ENCODE measurements around the gene PCDHA10.
"Not testable (repeated sequence)": the region's sequence is repeated elsewhere in the genome, so short reads cannot be mapped to it uniquely, and the experiment has no call there.

PCDHA10 gene, protein sequence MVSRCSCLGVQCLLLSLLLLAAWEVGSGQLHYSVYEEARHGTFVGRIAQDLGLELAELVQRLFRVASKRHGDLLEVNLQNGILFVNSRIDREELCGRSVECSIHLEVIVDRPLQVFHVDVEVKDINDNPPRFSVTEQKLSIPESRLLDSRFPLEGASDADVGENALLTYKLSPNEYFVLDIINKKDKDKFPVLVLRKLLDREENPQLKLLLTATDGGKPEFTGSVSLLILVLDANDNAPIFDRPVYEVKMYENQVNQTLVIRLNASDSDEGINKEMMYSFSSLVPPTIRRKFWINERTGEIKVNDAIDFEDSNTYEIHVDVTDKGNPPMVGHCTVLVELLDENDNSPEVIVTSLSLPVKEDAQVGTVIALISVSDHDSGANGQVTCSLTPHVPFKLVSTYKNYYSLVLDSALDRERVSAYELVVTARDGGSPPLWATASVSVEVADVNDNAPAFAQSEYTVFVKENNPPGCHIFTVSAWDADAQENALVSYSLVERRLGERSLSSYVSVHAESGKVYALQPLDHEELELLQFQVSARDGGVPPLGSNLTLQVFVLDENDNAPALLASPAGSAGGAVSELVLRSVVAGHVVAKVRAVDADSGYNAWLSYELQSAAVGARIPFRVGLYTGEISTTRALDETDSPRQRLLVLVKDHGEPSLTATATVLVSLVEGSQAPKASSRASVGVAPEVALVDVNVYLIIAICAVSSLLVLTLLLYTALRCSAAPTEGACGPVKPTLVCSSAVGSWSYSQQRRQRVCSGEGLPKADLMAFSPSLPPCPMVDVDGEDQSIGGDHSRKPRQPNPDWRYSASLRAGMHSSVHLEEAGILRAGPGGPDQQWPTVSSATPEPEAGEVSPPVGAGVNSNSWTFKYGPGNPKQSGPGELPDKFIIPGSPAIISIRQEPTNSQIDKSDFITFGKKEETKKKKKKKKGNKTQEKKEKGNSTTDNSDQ

DNA sequence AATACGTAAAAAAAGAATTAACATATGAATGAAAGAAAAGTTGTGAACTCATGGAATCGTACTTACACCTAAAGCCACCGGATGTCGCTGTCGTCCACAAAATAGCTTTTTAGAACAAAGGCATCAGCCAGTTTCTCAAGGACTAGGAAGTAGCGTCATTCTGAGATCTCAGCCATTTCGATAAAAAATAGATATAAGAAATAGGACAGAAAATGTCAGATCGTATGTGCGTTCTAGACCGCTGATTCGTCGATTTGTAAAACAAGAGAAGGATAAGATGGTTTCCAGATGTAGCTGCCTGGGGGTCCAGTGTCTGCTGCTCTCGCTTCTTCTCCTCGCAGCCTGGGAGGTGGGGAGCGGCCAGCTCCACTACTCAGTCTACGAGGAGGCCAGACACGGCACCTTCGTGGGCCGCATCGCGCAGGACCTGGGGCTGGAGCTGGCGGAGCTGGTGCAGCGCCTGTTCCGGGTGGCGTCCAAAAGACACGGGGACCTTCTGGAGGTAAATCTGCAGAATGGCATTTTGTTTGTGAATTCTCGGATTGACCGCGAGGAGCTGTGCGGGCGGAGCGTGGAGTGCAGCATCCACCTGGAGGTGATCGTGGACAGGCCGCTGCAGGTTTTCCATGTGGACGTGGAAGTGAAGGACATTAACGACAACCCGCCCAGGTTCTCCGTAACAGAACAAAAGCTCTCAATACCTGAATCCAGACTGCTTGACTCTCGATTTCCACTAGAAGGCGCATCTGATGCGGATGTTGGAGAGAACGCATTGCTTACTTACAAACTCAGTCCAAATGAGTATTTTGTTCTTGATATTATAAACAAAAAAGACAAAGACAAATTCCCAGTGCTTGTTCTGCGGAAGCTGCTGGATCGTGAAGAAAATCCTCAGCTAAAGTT, at the start of gene PCDHA10:
Gene PCDHA10, plus strand, starts transcription at position 126 of the 903 bp plus-strand sequence. Its CDS starts 152 bp downstream, at position 278.
- DNase-seq, result peak; percentile 20

DNA sequence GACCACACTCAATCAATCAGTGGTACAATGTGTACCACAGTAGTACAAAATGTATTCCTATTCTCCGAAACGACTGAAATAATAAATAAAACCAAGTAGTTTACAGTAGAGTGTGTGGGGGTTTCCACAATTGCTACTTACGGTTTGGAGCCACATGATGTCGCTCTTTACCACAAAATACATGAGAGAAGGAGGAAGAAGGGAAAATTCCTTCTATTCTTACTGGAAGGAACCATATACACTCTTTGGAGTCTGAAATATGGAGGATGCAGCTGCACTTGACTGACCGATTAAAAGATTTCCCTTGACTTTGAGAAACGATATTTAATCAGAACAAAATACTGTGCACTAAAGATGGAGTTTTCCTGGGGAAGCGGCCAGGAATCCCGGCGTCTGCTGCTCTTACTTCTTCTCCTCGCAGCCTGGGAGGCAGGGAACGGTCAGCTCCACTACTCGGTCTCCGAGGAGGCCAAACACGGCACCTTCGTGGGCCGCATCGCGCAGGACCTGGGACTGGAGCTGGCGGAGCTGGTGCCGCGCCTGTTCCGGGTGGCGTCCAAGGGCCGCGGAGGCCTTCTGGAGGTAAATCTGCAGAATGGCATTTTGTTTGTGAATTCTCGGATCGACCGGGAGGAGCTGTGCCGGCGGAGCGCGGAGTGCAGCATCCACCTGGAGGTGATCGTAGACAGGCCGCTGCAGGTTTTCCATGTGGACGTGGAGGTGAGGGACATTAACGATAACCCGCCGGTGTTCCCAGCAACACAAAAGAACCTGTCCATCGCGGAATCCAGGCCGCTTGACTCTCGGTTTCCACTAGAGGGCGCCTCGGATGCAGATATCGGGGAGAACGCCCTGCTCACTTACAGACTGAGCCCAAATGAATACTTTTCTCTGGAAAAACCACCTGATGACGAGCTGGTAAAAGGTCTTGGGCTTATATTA, 48.6 kb upstream of the PCDHA10 start, which contains the start of gene PCDHA4:
Gene PCDHA4, plus strand, starts transcription at position 235 of the 942 bp plus-strand sequence.
- DNase-seq, result no peak

DNA sequence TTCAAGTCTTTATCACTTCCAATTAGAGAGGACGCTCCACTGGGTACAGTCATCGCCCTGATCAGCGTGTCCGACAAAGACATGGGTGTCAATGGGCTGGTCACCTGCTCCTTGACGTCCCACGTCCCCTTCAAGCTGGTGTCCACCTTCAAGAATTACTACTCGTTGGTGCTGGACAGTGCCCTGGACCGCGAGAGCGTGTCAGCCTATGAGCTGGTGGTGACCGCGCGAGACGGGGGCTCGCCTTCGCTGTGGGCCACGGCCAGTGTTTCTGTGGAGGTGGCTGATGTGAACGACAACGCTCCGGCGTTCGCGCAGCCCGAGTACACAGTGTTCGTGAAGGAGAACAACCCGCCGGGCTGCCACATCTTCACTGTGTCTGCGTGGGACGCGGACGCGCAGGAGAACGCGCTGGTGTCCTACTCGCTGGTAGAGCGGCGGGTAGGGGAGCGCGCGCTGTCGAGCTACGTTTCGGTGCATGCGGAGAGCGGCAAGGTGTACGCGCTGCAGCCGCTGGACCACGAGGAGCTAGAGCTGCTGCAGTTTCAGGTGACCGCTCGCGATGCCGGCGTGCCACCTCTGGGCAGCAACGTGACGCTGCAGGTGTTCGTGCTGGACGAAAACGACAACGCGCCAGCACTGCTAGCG, 47.3 kb upstream of the PCDHA10 start:
- DNase-seq, result not testable (repeated sequence)

DNA sequence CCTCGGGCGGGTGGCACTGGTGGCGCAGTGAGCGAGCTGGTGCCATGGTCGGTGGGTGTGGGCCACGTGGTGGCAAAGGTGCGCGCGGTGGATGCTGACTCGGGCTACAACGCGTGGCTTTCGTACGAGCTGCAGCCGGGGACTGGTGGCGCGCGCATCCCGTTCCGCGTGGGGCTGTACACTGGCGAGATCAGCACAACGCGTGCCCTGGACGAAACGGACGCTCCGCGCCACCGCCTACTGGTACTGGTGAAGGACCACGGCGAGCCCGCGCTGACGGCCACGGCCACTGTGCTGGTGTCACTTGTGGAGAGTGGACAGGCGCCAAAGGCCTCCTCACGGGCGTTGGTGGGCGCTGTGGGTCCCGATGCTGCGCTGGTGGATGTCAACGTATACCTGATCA, 46.8 kb upstream of the PCDHA10 start:
- no peak for DNase-seq

DNA sequence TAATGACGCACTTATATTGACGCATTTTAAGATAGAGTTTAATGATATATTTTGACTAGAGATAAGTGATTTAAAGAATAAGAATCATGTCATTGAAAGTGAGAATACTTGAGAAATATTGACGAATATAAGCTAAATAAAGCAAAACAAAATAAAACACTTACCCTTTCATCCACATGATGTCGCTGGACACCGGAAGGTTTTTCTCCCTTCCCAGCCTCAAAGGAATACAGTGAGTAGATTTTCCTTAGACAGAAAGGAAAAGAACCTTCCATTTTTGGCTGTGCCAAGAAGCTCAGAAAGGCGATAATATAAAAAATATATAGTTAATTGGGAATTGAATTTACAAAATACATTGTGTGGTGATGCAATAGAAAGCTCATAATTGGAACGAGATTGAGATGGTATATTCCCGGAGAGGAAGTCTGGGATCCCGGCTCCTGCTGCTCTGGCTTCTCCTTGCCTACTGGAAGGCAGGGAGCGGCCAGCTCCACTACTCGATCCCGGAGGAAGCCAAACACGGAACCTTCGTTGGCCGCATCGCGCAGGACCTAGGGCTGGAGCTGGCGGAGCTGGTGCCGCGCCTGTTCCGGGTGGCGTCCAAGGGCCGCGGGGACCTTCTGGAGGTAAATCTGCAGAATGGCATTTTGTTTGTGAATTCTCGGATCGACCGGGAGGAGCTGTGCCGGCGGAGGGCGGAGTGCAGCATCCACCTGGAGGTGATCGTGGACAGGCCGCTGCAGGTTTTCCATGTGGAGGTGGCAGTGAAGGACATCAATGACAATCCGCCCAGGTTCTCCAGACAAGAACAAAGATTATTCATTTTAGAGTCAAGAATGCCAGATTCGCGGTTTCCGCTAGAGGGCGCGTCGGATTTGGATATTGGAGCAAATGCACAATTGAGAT, 34.1 kb upstream of the PCDHA10 start, which contains the start of gene PCDHA5:
Gene PCDHA5, plus strand, starts transcription at position 239 of the 906 bp plus-strand sequence.
- DNase-seq, result no peak

DNA sequence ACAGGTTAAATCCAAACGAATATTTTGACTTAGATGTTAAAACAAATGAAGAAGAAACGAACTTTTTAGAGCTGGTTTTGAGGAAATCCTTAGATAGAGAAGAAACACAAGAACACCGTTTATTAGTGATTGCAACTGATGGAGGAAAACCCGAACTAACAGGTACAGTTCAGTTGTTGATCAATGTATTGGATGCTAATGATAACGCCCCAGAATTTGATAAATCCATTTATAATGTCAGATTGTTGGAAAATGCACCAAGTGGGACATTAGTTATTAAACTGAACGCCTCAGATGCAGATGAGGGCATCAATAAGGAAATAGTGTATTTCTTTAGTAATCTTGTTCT, 33.4 kb upstream of the PCDHA10 start:
- no peak for DNase-seq

DNA sequence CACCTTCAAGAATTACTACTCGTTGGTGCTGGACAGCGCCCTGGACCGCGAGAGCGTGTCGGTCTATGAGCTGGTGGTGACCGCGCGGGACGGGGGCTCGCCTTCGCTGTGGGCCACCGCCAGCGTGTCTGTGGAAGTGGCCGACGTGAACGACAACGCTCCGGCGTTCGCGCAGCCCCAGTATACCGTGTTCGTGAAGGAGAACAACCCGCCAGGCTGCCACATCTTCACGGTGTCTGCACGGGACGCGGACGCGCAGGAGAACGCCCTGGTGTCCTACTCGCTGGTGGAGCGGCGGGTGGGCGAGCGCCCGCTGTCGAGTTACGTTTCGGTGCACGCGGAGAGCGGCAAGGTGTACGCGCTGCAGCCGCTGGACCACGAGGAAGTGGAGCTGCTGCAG, 32.7 kb upstream of the PCDHA10 start:
- DNase-seq, result not testable (repeated sequence)

DNA sequence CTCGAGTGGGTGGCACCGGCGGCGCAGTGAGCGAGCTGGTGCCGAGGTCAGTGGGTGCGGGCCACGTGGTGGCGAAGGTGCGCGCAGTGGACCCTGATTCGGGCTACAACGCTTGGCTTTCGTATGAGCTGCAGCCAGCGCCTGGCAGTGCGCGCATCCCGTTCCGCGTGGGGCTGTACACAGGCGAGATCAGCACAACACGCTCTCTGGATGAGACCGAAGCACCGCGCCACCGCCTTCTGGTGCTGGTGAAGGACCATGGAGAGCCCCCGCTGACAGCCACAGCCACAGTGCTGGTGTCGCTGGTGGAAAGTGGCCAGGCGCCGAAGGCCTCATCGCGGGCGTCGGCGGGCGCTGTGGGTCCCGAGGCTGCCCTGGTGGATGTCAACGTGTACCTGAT, 32.2 kb upstream of the PCDHA10 start:
- no peak for DNase-seq

DNA sequence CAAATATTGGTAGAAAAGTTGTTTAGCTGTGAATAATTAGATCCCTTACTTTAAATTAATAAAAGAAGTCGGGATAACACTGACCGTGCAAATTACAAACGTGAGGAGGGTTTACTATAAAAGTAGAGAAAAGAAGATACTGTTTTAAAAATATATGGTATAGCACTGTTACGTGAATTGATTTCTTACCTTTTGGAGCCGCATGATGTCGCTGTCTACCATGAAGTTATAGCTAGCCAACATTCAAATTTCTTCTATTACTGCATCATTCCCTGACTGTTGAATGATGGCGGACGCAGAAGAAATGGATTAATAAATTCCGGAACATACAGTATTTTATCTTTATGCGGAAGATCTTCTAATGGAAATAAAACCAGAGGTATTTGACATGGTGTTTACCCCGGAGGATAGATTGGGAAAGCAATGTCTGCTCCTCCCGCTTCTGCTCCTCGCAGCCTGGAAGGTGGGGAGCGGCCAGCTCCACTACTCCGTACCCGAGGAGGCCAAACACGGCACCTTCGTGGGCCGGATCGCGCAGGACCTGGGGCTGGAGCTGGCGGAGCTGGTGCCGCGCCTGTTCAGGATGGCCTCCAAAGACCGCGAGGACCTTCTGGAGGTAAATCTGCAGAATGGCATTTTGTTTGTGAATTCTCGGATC, 27.9 kb upstream of the PCDHA10 start, which contains the start of gene PCDHA6:
Gene PCDHA6, plus strand, starts transcription at position 257 of the 658 bp plus-strand sequence. Its CDS starts 132 bp downstream, at position 389.
- DNase-seq, result no peak

DNA sequence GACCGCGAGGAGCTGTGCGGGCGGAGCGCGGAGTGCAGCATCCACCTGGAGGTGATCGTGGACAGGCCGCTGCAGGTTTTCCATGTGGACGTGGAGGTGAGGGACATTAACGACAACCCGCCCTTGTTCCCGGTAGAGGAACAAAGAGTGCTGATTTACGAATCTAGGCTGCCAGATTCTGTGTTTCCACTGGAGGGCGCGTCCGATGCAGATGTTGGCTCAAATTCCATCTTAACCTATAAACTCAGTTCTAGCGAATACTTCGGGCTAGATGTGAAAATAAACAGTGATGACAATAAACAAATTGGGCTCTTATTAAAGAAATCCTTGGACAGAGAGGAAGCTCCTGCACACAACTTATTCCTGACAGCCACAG, 27.3 kb upstream of the PCDHA10 start:
- no peak for DNase-seq

DNA sequence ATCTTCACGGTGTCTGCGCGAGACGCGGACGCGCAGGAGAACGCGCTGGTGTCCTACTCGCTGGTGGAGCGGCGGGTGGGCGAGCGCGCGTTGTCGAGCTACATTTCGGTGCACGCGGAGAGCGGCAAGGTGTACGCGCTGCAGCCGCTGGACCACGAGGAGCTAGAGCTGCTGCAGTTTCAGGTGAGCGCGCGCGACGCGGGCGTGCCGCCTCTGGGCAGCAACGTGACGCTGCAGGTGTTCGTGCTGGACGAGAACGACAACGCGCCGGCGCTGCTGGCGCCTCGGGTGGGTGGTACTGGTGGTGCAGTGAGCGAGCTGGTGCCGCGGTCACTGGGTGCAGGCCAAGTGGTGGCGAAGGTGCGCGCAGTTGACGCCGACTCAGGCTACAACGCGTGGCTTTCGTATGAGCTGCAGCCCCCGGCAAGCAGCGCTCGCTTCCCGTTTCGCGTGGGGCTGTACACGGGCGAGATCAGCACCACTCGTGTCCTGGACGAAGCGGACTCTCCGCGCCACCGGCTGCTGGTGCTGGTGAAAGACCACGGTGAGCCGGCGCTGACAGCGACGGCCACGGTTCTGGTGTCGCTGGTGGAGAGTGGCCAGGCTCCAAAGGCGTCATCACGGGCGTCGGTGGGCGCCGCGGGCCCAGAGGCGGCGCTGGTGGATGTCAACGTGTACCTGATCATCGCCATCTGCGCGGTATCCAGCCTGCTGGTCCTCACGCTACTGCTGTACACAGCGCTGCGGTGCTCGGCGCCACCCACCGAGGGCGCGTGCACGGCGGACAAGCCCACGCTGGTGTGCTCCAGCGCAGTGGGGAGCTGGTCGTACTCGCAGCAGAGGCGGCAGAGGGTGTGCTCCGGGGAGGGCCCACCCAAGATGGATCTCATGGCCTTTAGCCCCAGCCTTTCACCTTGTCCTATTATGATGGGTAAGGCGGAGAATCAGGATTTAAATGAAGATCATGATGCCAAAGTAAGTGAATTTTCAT, 25.9 kb upstream of the PCDHA10 start:
- not testable (repeated sequence) for DNase-seq

DNA sequence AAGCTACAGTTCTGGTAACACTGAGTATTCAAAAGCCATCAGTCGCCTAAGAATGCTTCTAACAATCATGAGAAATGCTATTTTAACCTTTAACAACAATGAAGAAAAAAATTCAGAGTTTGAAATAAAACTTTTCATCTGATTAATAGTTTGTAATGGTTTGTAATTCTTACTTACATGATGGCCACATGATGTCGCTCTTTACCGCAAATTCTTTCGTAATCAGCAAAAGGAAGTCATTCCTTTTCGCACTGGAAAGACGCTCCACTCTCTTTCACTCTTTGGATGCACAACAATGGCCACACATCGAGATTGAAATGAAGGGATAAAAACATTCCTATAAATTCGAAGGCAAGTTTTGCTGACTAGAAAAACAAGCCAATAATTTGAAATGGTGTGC, 21.7 kb upstream of the PCDHA10 start, which contains the start of gene PCDHA7:
Gene PCDHA7, plus strand, starts transcription at position 277 of the 400 bp plus-strand sequence. Its CDS starts 115 bp downstream, at position 392.
- DNase-seq, result peak; percentile 1

DNA sequence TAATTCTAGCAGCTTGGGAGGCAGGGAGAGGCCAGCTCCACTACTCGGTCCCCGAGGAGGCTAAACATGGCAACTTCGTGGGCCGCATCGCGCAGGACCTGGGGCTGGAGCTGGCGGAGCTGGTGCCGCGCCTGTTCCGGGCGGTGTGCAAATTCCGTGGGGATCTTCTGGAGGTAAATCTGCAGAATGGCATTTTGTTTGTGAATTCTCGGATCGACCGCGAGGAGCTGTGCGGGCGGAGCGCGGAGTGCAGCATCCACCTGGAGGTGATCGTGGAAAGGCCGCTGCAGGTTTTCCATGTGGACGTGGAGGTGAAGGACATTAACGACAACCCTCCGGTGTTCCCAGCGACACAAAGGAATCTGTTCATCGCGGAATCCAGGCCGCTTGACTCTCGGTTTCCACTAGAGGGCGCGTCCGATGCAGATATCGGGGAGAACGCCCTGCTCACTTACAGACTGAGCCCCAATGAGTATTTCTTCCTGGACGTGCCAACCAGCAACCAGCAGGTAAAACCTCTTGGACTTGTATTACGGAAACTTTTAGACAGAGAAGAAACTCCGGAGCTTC, 21.2 kb upstream of the PCDHA10 start:
- not testable (repeated sequence) for DNase-seq

DNA sequence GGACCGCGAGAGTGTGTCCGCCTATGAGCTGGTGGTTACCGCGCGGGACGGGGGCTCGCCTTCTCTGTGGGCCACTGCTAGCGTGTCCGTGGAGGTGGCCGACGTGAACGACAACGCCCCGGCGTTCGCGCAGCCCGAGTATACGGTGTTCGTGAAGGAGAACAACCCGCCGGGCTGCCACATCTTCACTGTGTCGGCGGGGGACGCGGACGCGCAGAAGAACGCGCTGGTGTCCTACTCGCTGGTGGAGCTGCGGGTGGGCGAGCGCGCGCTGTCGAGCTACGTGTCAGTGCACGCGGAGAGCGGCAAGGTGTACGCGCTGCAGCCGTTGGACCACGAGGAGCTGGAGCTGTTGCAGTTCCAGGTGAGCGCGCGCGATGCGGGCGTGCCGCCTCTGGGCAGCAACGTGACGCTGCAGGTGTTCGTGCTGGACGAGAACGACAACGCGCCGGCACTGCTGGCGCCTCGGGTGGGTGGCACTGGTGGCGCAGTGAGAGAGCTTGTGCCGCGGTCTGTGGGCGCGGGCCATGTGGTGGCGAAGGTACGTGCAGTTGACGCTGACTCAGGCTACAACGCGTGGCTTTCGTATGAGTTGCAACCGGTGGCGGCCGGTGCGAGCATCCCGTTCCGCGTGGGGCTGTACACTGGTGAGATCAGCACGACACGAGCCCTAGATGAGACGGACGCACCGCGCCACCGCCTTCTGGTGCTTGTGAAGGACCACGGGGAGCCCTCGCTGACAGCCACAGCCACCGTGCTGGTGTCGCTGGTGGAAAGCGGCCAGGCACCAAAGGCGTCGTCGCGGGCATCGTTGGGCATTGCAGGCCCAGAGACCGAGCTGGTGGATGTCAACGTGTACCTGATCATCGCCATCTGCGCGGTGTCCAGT, 19.8 kb upstream of the PCDHA10 start:
- DNase-seq, result no peak

DNA sequence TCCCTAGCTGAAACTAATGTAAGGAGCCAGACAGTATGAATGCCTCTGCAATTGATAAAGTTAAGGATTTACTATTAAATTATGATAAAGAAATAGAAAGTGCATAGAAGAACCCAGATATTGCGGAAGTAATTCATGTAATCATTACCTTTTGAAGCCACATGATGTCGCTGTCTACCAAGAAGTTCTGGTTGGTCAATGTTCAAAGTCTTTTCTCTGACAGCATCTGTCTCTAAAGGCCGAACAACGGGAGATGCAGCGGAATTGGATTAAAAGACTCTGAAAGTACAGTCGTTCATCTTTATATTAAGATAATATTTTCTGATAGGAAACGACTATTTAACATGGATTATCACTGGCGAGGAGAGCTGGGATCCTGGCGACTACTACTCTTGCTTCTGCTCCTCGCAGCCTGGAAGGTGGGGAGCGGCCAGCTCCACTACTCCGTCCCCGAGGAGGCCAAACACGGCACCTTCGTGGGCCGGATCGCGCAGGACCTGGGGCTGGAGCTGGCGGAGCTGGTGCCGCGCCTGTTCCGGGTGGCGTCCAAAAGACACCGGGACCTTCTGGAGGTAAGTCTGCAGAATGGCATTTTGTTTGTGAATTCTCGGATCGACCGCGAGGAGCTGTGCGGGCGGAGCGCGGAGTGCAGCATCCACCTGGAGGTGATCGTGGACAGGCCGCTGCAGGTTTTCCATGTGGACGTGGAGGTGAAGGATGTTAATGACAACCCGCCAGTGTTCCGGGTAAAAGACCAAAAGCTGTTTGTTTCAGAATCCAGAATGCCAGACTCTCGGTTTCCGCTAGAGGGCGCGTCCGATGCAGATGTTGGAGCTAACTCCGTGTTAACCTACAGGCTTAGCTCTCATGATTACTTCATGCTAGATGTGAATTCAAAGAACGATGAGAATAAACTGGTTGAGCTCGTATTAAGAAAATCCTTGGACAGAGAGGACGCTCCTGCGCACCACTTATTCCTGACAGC, 14.4 kb upstream of the PCDHA10 start, which contains the start of gene PCDHA8:
Gene PCDHA8, plus strand, starts transcription at position 210 of the 985 bp plus-strand sequence. Its CDS starts 135 bp downstream, at position 345.
- DNase-seq, result peak; percentile 58
